Right lobe of liver (tissue), 6 donors: ENCODE results near the gene COPB2. TPM values are rescaled to one million over a fixed set of nuclear protein-coding genes. Genes with fewer than 3 reads are reported as not detected.

Source experiments
- ATAC-seq, 4 donors: fragments of 200-7000 bp; cut with Tn5 transposase; one replicate each; pipeline ENCODE4 v1.9.1; 2020; ENCODE audit warnings: mild to moderate bottlenecking in 4 of 4, moderate library complexity in 4 of 4
- DNase-seq, 3 donors: peaks; one replicate each; pipeline ENCODE4 v3.0.0-alpha.2; 2020
- H3K27ac ChIP-seq, 3 donors: fragments of 200-600 bp; one replicate each; pipeline ENCODE4 v1.8.0; 2022
- H3K27me3 ChIP-seq, 2 donors: fragments of 200-600 bp; one replicate each; pipeline ENCODE4 v1.8.0; 2022
- H3K36me3 ChIP-seq, 4 donors: fragments of 200-600 bp; sonication (generic) in 1 of 4; one replicate each; pipeline versions ENCODE4 v1.5.1 to v1.8.0; 2017 to 2022; ENCODE audit warnings: control low read depth in 1 of 4
- H3K4me1 ChIP-seq, 4 donors: fragments of 200-600 bp; sonication (generic) in 1 of 4; one replicate each; pipeline versions ENCODE4 v1.5.1 to v1.8.0; 2017 to 2022; ENCODE audit warnings: control low read depth in 1 of 4
- H3K4me3 ChIP-seq, 3 donors: fragments of 200-600 bp; one replicate each; pipeline ENCODE4 v1.8.0; 2022
- H3K9me3 ChIP-seq, 4 donors: fragments of 200-600 bp; sonication (generic) in 1 of 4; one replicate each; pipeline versions ENCODE4 v1.5.1 to v1.8.0; 2017 to 2022; ENCODE audit warnings: control low read depth in 1 of 4
- POLR2A ChIP-seq: fragments of 450-650 bp; IDR thresholded peaks from one replicate; pipeline ENCODE4 v1.6.1; 2017; ENCODE audit warnings: antibody characterized with exemption, mild to moderate bottlenecking
- WGBS: methylation state at CpG from one replicate; pipeline ENCODE4 v1.1.6; 2018; ENCODE audit warnings: low coverage, low lambda C conversion rate; ENCODE audit not compliant: insufficient coverage; ENCODE audit errors: missing lambda C conversion rate; 5-methylcytosine and 5-hydroxymethylcytosine counted together
- intact Hi-C, 2 donors: fragments of 100-400 bp; cut with DNase I; formaldehyde crosslinking; loops; one replicate each; pipeline versions ENCODE4 v1.11.2 to v1.14.1; 2022
- total RNA-seq, 6 experiments: library from RNA; depleted of rRNA in 2 of 6; stranded (reverse); fragments of >200 nt in 2 of 6; fragmentation: NEBNext Ultra II Directional in 3 of 6; extraction: Animal tissue kit (Norgen Biotek cat#: 25700) in 3 of 6; gene quantifications; one replicate each; pipeline versions ENCODE4 v1.1.0 to v1.2.4, GENCODE V29; 2016 to 2023
- TF ChIP-seq, protein P1 (sequence below), 4 donors: fragments of 200-600 bp in 3 of 4; fragments of 450-650 bp in 1 of 4; IDR thresholded peaks; one replicate each; pipeline versions ENCODE4 v1.5.1 to v1.8.0; 2016 to 2022; ENCODE audit warnings: antibody characterized with exemption in 4 of 4, mild to moderate bottlenecking in 2 of 4
- donor health status: DM: no; HTN: yes; CAD: no.
- donor health status: DM: no; HTN: no; CAD: no.
- donor health status: DM: no; HTN: no; CAD: no.
- donor health status: DM: no; HTN: yes; CAD: no.
- donor health status: DM: no; HTN: yes; CAD: no.

COPB2 gene
- total RNA-seq, 6 experiments from 2014 or later, result 59.4 to 81.9 (median 66.2) TPM

DNA sequence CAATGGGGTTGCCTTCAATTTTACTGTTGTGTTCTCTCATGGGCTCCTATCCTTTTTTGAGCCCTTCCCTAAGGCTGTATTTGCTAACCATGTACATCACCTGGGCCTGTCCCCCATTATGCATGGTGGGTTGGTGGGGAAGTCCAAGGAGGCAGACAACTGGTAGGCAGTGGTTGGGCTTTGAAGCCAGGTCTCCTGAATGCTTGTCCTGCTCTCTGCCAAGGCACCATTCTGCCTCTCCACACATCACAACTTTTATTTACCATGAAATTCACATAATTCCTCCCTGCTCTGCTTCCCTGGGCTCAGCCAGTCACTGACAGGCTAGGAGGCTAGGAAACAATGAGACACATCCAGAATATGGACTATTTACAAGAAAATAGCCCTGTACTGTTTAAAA lies 41.0 kb upstream of the COPB2 start:
- no peak overlapping the region for H3K4me3 ChIP-seq
- H3K36me3 ChIP-seq, result no peaks in the 10 kb centered on the region
- no peaks in the 10 kb centered on the region for H3K9me3 ChIP-seq
- no peaks in the 10 kb centered on the region for H3K27me3 ChIP-seq
- no peaks in the 10 kb centered on the region for H3K4me1 ChIP-seq
- no peak for DNase-seq
- ATAC-seq, result no peak
- TF ChIP-seq POLR2A, result no peak
- TF ChIP-seq, protein P1, sequence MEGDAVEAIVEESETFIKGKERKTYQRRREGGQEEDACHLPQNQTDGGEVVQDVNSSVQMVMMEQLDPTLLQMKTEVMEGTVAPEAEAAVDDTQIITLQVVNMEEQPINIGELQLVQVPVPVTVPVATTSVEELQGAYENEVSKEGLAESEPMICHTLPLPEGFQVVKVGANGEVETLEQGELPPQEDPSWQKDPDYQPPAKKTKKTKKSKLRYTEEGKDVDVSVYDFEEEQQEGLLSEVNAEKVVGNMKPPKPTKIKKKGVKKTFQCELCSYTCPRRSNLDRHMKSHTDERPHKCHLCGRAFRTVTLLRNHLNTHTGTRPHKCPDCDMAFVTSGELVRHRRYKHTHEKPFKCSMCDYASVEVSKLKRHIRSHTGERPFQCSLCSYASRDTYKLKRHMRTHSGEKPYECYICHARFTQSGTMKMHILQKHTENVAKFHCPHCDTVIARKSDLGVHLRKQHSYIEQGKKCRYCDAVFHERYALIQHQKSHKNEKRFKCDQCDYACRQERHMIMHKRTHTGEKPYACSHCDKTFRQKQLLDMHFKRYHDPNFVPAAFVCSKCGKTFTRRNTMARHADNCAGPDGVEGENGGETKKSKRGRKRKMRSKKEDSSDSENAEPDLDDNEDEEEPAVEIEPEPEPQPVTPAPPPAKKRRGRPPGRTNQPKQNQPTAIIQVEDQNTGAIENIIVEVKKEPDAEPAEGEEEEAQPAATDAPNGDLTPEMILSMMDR (IDR thresholded peaks at IDR 0.05), result no peak
- no peak overlapping the region for H3K27ac ChIP-seq
- intact Hi-C loops, result no loop called here

DNA sequence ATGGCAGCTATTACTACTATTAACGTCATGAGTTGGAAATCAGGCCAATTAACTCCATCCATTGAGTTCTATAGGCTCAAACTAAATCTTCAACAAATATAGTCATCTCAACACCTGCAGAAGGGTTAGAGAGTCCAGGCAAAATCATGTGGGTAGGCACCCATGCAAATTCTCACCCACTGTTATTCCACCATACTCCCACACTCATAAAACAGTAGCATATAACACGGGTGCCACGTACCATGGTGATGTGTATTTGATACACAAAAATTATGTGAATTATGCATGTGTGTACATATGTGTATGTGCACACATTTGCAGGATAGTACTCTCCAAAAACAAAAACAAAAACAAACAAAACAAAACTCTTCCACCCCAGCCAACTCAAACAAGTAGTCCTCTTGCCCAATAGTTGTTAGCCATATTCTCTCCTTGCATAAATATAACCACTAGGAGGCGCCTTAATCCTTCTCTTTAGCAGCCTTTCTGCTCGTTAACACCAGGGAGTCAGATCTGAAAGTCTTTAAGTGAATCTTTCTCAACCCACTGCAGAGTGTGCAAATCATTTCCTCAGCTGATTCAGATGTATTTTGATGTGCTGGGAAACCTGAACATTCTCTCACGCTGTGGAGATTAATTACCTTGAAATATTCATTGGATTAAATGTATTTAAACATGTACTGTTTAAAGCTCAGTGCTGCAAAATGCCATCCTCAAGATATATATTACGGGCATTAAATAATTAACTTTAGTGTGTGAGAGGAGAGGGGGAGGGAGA lies 38.0 kb upstream of the COPB2 start:
- TF ChIP-seq, protein P1 (IDR thresholded peaks at IDR 0.05), result peak; percentile 84 to 94 (median 91)
- no peak for TF ChIP-seq POLR2A
- WGBS, result 56% methylated on average over 7 of the region's 7 CpGs
- ATAC-seq (peak; percentile 94 to 99 (median 98)), DNase-seq (no peak)
- no peak overlapping the region for H3K4me3 ChIP-seq
- no peaks in the 10 kb centered on the region for H3K9me3 ChIP-seq
- no peaks in the 10 kb centered on the region for H3K36me3 ChIP-seq
- intact Hi-C loops, result loop anchor here (5.0 to 10.0 kb wide), 2 partner anchors 127 to 135 kb away; no protein-coding TSS in a partner anchor
- H3K27me3 ChIP-seq, result no peaks in the 10 kb centered on the region
- H3K27ac ChIP-seq, result no peak overlapping the region
- H3K4me1 ChIP-seq, result no peaks in the 10 kb centered on the region

DNA sequence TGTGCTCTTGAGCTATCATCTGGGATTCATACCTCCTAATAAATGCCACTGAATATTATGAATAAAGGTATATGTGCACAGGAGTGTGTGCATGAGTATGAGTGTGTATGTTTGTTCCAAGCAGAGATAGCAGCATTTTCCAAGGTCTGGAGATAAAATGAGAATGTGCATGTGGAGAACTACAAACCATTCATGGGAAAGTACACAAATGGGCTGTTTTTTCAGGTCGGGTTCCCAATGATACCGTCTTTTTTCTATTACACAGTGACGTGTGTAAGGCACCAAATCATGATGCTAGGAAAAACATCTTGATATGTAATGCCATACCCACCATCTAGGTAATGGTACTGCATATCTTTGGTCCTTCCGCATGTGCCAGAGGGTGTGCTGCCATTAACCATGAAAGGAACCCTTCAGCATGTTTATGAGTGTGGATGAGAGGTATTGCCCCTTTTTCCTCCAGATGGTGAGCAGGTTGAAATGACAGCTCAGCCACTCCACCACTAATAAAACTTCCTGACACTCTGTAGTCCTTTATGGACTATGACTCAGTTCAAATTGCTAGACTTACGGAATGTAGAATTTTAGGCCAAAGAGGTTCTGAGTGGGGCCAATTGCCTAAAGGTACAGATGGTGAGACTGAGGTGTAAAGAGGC lies 36.4 kb upstream of the COPB2 start:
- no peaks in the 10 kb centered on the region for H3K27me3 ChIP-seq
- ATAC-seq (no peak), DNase-seq (no peak)
- intact Hi-C loops, result loop anchor here (5.0 to 10.0 kb wide), 2 partner anchors 129 to 136 kb away; no protein-coding TSS in a partner anchor
- no peaks in the 10 kb centered on the region for H3K36me3 ChIP-seq
- TF ChIP-seq, protein P1 (IDR thresholded peaks at IDR 0.05), result no peak
- no peak for TF ChIP-seq POLR2A
- no peak overlapping the region for H3K4me3 ChIP-seq
- H3K27ac ChIP-seq, result no peak overlapping the region
- H3K4me1 ChIP-seq, result peaks cover 0 to 6% (median 0%) of the 10 kb centered on the region in 4 donors
- WGBS, result 81% methylated on average over 4 of the region's 5 CpGs
- H3K9me3 ChIP-seq, result no peaks in the 10 kb centered on the region

DNA sequence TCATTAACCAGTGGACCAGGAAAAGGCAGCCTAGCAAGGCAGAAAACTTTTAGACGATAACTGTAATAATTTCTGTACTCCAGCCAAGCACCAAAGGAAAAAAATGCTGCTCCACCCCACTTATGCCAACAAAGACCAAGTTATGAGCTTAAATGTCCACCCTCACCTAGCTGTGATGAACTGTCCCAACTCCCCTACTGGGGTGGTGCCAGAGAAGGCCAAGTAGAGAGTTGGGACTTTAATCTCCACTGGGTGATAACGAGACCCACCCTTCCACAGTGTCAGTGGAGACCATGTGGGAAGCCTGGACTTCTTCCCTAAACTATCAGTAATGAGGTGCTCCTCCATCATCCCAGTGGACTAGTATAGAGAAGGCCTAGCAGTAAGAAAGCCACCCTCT lies 33.8 kb upstream of the COPB2 start:
- WGBS, result 90% methylated on average over 1 of the region's 2 CpGs
- no peak overlapping the region for H3K27ac ChIP-seq
- ATAC-seq (no peak), DNase-seq (no peak)
- intact Hi-C loops, result loop anchor here in 1 of 2 donors (10.0 kb wide), 1 partner anchor 132 kb away; no protein-coding TSS in a partner anchor
- H3K4me1 ChIP-seq, result peaks cover 0 to 8% (median 0%) of the 10 kb centered on the region in 4 donors
- H3K36me3 ChIP-seq, result no peaks in the 10 kb centered on the region
- no peaks in the 10 kb centered on the region for H3K9me3 ChIP-seq
- no peaks in the 10 kb centered on the region for H3K27me3 ChIP-seq
- TF ChIP-seq, protein P1 (IDR thresholded peaks at IDR 0.05), result no peak
- no peak for TF ChIP-seq POLR2A
- H3K4me3 ChIP-seq, result no peak overlapping the region
